Muscle layer of duodenum (tissue), 2 donors: Measurements from ENCODE around the gene ETS2.
"Not testable (repeated sequence)": the region's sequence is repeated elsewhere in the genome, so short reads cannot be mapped to it uniquely, and the experiment has no call there.

Experiments used
- H3K27ac ChIP-seq: one replicate; pipeline ENCODE4 v1.7.0; 2013; ENCODE audit warnings: mild to moderate bottlenecking, low read length
- H3K27me3 ChIP-seq: one replicate; pipeline ENCODE4 v1.7.0; 2013; ENCODE audit warnings: low read depth, mild to moderate bottlenecking, control low read depth, low read length
- H3K36me3 ChIP-seq, 2 donors: one replicate each; pipeline ENCODE4 v1.7.0; 2013; ENCODE audit warnings: low read length in 2 of 2, control low read depth in 1 of 2, mild to moderate bottlenecking in 1 of 2; ENCODE audit not compliant: insufficient read depth in 2 of 2, control insufficient read depth in 1 of 2
- H3K4me1 ChIP-seq, 2 donors: one replicate each; pipeline ENCODE4 v1.7.0; 2013; ENCODE audit warnings: low read length in 2 of 2, mild to moderate bottlenecking in 2 of 2, control low read depth in 1 of 2, moderate library complexity in 1 of 2; ENCODE audit not compliant: insufficient read depth in 2 of 2, control insufficient read depth in 1 of 2
- H3K4me3 ChIP-seq, 2 donors: one replicate each; pipeline ENCODE4 v1.7.0; 2013; ENCODE audit warnings: low read length in 2 of 2, low read depth in 1 of 2, mild to moderate bottlenecking in 1 of 2
- H3K9me3 ChIP-seq, 2 donors: one replicate each; pipeline ENCODE4 v1.7.0; 2013; ENCODE audit warnings: low read length in 2 of 2, control low read depth in 1 of 2, mild to moderate bottlenecking in 1 of 2; ENCODE audit not compliant: control insufficient read depth in 1 of 2
- donor health status: healthy.

Gene ETS2

GRCh38 chr21:38821248-38821647, 15.5 kb downstream of the ETS2 start:
- H3K4me1 ChIP-seq: peaks cover 5 to 27% of the 10 kb centered on the region in 2 donors
- no peaks in the 10 kb centered on the region for H3K9me3 ChIP-seq
- no peaks in the 10 kb centered on the region for H3K27me3 ChIP-seq
- peak overlapping the region; percentile 58 for H3K27ac ChIP-seq
- H3K4me3 ChIP-seq: no peak overlapping the region
- H3K36me3 ChIP-seq: peaks cover 69 to 81% of the 10 kb centered on the region in 2 donors

- H3K27ac ChIP-seq: peak overlapping the region; percentile 58
- H3K36me3 ChIP-seq: peaks cover 60 to 72% of the 10 kb centered on the region in 2 donors
- peaks cover 5 to 27% of the 10 kb centered on the region in 2 donors for H3K4me1 ChIP-seq
- no peaks in the 10 kb centered on the region for H3K9me3 ChIP-seq
- no peaks in the 10 kb centered on the region for H3K27me3 ChIP-seq
- H3K4me3 ChIP-seq: no peak overlapping the region
Measured at GRCh38 chr21:38821959-38822682, 16.4 kb downstream of the ETS2 start.

- Histone ChIP-seq H3K27me3 (no peaks in the 10 kb centered on the region), H3K9me3 (peaks cover 0 to 3% of the 10 kb centered on the region in 2 donors), H3K36me3 (peaks cover 53 to 66% of the 10 kb centered on the region in 2 donors), H3K4me3 (no peak overlapping the region), H3K4me1 (peaks cover 5 to 27% of the 10 kb centered on the region in 2 donors), H3K27ac (peak overlapping the region; percentile 58)
Measured at GRCh38 chr21:38822778-38823238, 17.1 kb downstream of the ETS2 start.

GRCh38 chr21:38823737-38824123, 18.0 kb downstream of the ETS2 start:
- H3K36me3 ChIP-seq: peaks cover 44 to 56% of the 10 kb centered on the region in 2 donors
- H3K4me1 ChIP-seq: peaks cover 5 to 27% of the 10 kb centered on the region in 2 donors
- peak overlapping the region; percentile 78 for H3K27ac ChIP-seq
- no peak overlapping the region for H3K4me3 ChIP-seq
- H3K27me3 ChIP-seq: no peaks in the 10 kb centered on the region
- peaks cover 0 to 3% of the 10 kb centered on the region in 2 donors for H3K9me3 ChIP-seq

- Histone ChIP-seq H3K36me3 (peaks cover 38 to 51% of the 10 kb centered on the region in 2 donors), H3K9me3 (peaks cover 0 to 3% of the 10 kb centered on the region in 2 donors), H3K27ac (peak overlapping the region; percentile 78), H3K4me1 (peaks cover 5 to 27% of the 10 kb centered on the region in 2 donors), H3K27me3 (no peaks in the 10 kb centered on the region), H3K4me3 (no peak overlapping the region)
Measured at GRCh38 chr21:38824124-38824822, 18.5 kb downstream of the ETS2 start.

GRCh38 chr21:38825269-38825668, 19.5 kb downstream of the ETS2 start:
- H3K4me3 ChIP-seq: no peak overlapping the region
- H3K27me3 ChIP-seq: no peaks in the 10 kb centered on the region
- H3K4me1 ChIP-seq: peaks cover 5 to 27% of the 10 kb centered on the region in 2 donors
- H3K36me3 ChIP-seq: peaks cover 28 to 41% of the 10 kb centered on the region in 2 donors
- peaks cover 0 to 3% of the 10 kb centered on the region in 2 donors for H3K9me3 ChIP-seq
- H3K27ac ChIP-seq: peak overlapping the region; percentile 78

- H3K27ac ChIP-seq: no peak overlapping the region
- no peak overlapping the region for H3K4me3 ChIP-seq
- H3K9me3 ChIP-seq: peaks cover 0 to 3% of the 10 kb centered on the region in 2 donors
- peaks cover 5 to 21% of the 10 kb centered on the region in 2 donors for H3K4me1 ChIP-seq
- no peaks in the 10 kb centered on the region for H3K27me3 ChIP-seq
- peaks cover 22 to 34% of the 10 kb centered on the region in 2 donors for H3K36me3 ChIP-seq
Measured at GRCh38 chr21:38825921-38826320, 20.2 kb downstream of the ETS2 start.

- H3K4me3 ChIP-seq, H3K27me3 ChIP-seq, H3K27ac ChIP-seq, H3K9me3 ChIP-seq, H3K4me1 ChIP-seq: not testable (repeated sequence)
- H3K36me3 ChIP-seq: peaks cover 0 to 13% of the 10 kb centered on the region in 2 donors
Measured at GRCh38 chr21:38828111-38828510, 22.4 kb downstream of the ETS2 start.

- Histone ChIP-seq H3K27me3 (no peaks in the 10 kb centered on the region), H3K9me3 (peaks cover 0 to 3% of the 10 kb centered on the region in 2 donors), H3K27ac (peak overlapping the region; percentile 62), H3K4me3 (no peak overlapping the region), H3K36me3 (no peaks in the 10 kb centered on the region), H3K4me1 (peaks cover 0 to 3% of the 10 kb centered on the region in 2 donors)
Measured at GRCh38 chr21:38830671-38831525, 25.2 kb downstream of the ETS2 start.

GRCh38 chr21:38831526-38832467, 26.1 kb downstream of the ETS2 start:
- peak overlapping the region; percentile 62 for H3K27ac ChIP-seq
- peaks cover 0 to 3% of the 10 kb centered on the region in 2 donors for H3K9me3 ChIP-seq
- no peaks in the 10 kb centered on the region for H3K36me3 ChIP-seq
- H3K4me3 ChIP-seq: no peak overlapping the region
- H3K4me1 ChIP-seq: peaks cover 0 to 3% of the 10 kb centered on the region in 2 donors
- H3K27me3 ChIP-seq: no peaks in the 10 kb centered on the region
